A549 (cell line): Measurements from ENCODE around the gene TLK1.

ENCODE experiments used
- BHLHE40 ChIP-seq: IDR thresholded peaks from 2 replicates; pipeline ENCODE4 v1.6.1; 2012; ENCODE audit warnings: low read depth, low read length, inconsistent platforms
- EP300 ChIP-seq, 2 experiments: fragments of >200 bp; sonication (Bioruptor Twin); formaldehyde crosslinking; IDR thresholded peaks; 2 replicates in 1 of 2; 3 replicates in 1 of 2; pipeline ENCODE4 v1.6.1; 2016 to 2017
- ESRRA ChIP-seq: fragments of 150-350 bp; IDR thresholded peaks from 2 replicates; pipeline ENCODE4 v1.6.1; 2014; ENCODE audit warnings: mild to moderate bottlenecking, low read length, borderline replicate concordance
- MAZ ChIP-seq: fragments of 150-350 bp; IDR thresholded peaks from 2 replicates; pipeline ENCODE4 v1.6.1; 2014; ENCODE audit warnings: antibody characterized with exemption, low read depth, low read length, borderline replicate concordance
- POLR2A ChIP-seq: IDR thresholded peaks from 2 replicates; pipeline ENCODE4 v1.6.1; 2012; ENCODE audit warnings: mild to moderate bottlenecking, low read length
- RAD21 ChIP-seq, 2 experiments: fragments of >200 bp in 1 of 2; sonication (Bioruptor Twin) in 1 of 2; formaldehyde crosslinking in 1 of 2; IDR thresholded peaks in 1 of 2; conservative IDR thresholded peaks in 1 of 2; 2 replicates in 1 of 2; 3 replicates in 1 of 2; pipeline ENCODE4 v1.6.1; 2012 to 2018; ENCODE audit warnings: inconsistent platforms in 1 of 2
- RFX5 ChIP-seq: fragments of 450-650 bp; IDR thresholded peaks from 2 replicates; pipeline ENCODE4 v1.7.1; 2014; ENCODE audit warnings: antibody characterized with exemption, mild to moderate bottlenecking, moderate library complexity
- ZSCAN20 ChIP-seq: fragments of 250-450 bp; sonication (Bioruptor Pico); IDR thresholded peaks from 2 replicates; pipeline ENCODE4 v1.8.0; 2022; ENCODE audit warnings: mild to moderate bottlenecking, moderate library complexity
- TF ChIP-seq, protein P1 (sequence below): fragments of >200 bp; sonication (Bioruptor Twin); formaldehyde crosslinking; IDR thresholded peaks from 3 replicates; pipeline ENCODE4 v1.5.1; 2016
- TF ChIP-seq, protein P2 (sequence below): fragments of 150-350 bp; IDR thresholded peaks from 2 replicates; pipeline ENCODE4 v1.6.1; 2014; ENCODE audit warnings: low read depth, mild to moderate bottlenecking, low read length

DNA sequence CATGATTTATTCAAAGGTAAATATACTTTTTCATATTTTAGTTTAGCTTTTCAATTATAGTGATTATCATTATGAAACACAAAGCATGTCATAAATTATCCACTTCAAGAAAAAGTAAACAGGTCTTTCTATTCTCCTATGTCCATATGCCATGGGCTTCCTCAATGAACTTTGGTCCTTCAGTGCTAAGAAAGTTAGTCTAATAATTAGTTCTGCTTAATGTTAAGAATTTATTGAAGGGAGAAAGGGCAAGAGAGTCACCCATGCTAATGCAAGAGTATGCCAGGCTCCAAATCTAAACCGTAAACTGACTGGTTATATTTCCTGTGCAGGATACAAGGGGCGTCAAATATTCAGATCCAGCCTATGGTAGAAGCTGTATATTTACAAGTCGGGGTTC is 135.5 kb downstream of the TLK1 start:
- no peak for TF ChIP-seq MAZ
- TF ChIP-seq, protein P1, sequence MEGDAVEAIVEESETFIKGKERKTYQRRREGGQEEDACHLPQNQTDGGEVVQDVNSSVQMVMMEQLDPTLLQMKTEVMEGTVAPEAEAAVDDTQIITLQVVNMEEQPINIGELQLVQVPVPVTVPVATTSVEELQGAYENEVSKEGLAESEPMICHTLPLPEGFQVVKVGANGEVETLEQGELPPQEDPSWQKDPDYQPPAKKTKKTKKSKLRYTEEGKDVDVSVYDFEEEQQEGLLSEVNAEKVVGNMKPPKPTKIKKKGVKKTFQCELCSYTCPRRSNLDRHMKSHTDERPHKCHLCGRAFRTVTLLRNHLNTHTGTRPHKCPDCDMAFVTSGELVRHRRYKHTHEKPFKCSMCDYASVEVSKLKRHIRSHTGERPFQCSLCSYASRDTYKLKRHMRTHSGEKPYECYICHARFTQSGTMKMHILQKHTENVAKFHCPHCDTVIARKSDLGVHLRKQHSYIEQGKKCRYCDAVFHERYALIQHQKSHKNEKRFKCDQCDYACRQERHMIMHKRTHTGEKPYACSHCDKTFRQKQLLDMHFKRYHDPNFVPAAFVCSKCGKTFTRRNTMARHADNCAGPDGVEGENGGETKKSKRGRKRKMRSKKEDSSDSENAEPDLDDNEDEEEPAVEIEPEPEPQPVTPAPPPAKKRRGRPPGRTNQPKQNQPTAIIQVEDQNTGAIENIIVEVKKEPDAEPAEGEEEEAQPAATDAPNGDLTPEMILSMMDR, result no peak
- no peak for TF ChIP-seq RFX5
- TF ChIP-seq EP300 (IDR thresholded peaks at IDR 0.05), result no peak
- no peak for TF ChIP-seq BHLHE40
- no peak for TF ChIP-seq POLR2A
- TF ChIP-seq RAD21 (conservative IDR thresholded peaks at IDR 0.05 in 1 of 2, IDR thresholded peaks at IDR 0.05 in 1 of 2), result no peak
- TF ChIP-seq, protein P2, sequence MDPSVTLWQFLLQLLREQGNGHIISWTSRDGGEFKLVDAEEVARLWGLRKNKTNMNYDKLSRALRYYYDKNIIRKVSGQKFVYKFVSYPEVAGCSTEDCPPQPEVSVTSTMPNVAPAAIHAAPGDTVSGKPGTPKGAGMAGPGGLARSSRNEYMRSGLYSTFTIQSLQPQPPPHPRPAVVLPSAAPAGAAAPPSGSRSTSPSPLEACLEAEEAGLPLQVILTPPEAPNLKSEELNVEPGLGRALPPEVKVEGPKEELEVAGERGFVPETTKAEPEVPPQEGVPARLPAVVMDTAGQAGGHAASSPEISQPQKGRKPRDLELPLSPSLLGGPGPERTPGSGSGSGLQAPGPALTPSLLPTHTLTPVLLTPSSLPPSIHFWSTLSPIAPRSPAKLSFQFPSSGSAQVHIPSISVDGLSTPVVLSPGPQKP, result no peak
- TF ChIP-seq ESRRA, result no peak
- no peak for TF ChIP-seq ZSCAN20 (CRISPR knock-in tag)
